ENCODE measurements around the gene CADM2.
"Not testable (repeated sequence)": the region's sequence is repeated elsewhere in the genome, so short reads cannot be mapped to it uniquely, and the experiment has no call there.

Gene CADM2

GRCh38 chr3:84958495-84959469, at the start of gene CADM2:
Gene CADM2, plus strand, starts transcription at chr3:84958989.
- peak; percentile 6 to 8 for DNase-seq (ENCODE audit: extremely low read depth in 1 of 2, low read depth in 1 of 2)

- DNase-seq (ENCODE audit: extremely low read depth in 1 of 2, low read depth in 1 of 2) = not testable (repeated sequence)
Observed at GRCh38 chr3:84918592-84918991, 40.2 kb upstream of the CADM2 start.

DNA sequence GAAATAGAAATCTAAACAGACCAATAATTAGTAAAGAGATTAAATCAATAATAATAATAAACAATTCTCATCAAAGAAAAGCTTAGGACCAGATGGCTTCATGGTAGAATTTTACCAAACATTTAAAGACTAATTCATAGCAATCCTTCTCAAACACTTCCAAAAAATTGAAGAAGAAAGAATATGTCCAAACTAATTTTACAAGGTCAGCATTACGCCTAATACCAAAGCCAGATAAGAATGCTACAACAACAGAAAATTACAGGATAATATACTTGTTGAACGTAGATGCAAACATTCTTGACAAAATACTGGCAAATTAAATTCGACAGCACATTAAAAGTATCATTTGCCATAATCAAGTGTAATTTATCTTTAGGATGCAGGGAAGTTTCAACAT, 36.1 kb upstream of the CADM2 start:
- no peak for DNase-seq (ENCODE audit: extremely low read depth in 1 of 2, low read depth in 1 of 2)

- DNase-seq (ENCODE audit: extremely low read depth in 1 of 2, low read depth in 1 of 2) = no peak
Observed at GRCh38 chr3:84925571-84925970, 33.2 kb upstream of the CADM2 start.

DNA sequence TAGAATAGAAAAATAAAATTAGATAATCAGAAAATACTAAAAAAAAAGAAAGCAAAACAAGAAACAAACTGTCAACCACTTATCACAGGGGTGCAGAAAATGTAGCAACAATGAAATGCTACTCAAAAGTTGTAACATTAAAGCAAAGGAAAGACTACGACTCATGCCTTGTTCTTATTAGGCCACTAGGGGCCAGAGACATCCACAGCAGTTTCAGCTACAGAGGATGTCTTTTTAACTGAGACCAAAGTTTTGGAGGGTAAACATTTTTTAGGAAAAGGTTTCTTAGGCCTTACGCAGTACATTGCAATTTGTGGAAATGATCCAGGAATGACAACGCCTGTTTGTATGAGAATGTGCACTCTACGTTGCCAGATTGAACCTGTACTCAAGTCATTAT, 15.4 kb upstream of the CADM2 start:
- DNase-seq (ENCODE audit: extremely low read depth in 1 of 2, low read depth in 1 of 2) = no peak

DNA sequence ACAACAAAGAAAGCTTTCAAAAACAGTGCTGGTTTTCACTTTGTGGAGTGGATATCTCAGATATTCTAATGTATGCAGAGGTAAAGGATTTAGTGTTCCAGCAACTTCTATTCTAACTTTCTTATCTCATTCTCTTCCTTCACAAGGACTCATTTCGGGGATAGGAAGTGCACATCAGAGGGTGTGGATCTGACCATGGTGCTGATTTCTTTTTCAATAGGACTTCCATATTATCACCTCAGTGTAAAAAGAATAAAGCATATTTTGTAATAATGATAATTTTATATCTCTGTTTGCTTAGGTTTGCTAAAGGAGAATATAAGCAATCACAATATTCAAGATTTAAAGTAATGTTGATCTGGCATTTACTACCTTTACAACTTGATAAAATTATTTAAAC, 12.5 kb upstream of the CADM2 start:
- no peak for DNase-seq (ENCODE audit: extremely low read depth in 1 of 2, low read depth in 1 of 2)

DNA sequence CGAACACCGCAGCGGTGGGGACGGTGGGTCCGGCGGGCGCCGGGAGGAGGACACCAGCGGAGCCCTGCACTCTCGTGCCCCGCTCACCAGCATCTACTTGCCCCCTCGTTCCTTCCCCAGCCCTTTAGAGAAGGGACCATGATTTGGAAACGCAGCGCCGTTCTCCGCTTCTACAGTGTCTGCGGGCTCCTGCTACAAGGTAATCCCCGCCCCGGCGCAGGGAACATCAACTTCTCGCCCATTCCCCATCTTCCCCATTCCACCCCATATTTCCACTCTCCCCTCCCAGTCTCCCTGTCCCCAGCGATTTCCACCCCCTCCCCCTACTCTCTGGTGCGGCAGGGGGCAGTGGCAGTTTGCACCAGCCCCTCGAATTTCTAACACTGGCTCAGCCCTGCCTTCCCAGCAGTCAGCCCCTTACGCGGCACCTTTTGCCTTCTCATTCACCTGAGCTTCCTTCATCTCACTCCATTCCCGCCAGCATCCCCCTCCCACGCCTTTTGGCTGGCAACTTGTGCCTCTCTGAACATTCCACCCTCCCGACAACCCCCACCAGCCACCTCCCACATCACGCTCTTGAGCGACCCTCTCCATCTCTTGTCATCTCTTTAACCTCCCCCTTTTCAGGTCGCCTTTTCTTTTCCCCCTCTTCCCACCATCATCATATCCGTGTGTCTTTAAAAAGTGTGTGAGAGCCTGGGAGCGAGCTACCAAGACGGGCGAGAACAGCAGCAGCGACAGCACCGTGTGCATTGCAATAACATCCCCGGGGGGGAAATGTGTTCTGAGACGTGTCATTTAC, 882 bp downstream of the CADM2 start:
- no peak for DNase-seq (ENCODE audit: extremely low read depth in 1 of 2, low read depth in 1 of 2)

DNA sequence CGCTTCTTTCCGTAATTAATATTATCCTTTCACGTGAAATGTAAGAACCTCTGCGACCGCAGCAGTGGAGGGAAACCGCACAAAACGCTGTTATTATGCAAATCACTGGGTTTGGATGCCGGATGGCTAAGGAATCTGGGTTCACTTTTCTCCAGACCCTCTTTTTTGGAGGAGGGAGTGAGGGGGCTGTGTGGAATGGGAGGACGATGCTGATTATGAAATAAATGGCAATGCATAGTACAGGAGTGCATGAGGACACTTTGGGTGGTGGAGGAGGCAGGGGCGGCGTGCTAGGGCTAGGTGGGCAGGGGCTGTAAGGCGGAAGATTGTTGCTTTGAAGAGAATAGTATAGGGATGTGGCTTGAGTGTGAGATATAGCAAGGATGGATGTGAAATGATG, 1.8 kb downstream of the CADM2 start:
- no peak for DNase-seq (ENCODE audit: extremely low read depth in 1 of 2, low read depth in 1 of 2)

DNA sequence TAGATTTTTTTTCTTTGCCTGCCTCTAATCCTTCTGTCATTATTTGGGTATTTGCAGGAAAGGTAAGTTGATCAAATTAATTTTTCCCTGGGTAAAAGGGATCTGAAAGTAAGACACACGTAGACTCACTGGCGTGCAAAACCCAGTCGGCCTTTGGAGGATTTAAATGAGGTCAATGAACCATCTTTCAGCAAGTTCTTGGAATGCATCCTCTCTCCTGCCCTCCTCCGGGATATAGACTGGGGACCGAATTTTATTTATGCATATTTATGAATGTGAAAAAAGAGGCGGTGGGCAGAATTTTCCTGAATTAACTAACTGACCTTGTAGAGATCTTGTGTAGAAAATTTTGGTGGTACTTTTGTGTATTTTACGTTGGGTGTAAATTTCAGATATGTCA, 2.2 kb downstream of the CADM2 start:
- DNase-seq (ENCODE audit: extremely low read depth in 1 of 2, low read depth in 1 of 2) = no peak

DNA sequence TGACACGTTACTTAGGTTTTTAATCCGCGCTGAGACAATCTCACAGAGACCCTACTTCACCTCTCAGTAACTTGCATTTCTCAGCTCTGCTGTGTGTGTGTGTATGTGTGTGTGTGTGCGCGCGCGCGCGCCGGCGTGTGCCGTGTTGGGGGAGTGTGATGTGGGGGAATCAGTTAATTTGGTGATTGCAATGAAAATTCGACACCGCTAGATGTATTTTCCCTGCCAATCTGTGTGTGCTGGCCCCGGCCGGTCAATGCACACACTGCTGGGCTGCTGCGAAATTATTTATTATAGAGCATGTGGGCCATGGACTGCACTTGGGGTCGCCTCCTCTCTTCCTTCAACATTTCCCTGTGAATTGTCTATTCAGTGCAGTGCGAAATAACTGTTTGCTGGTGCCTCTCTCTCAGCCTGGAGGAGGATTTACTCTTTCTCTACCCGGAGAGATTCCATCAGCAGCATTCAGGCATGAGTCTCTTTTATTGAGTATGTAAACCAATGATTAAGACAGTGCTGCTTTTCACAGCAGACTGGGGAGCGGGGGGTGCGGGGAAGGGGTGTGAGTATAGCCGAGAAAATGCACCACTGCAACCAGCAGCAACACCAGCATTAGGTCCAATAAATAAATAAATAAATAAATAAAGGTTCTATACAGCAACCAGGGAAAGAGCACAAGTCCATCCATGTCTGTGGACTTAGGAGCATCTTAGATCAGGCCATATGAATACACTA, 2.9 kb downstream of the CADM2 start:
- DNase-seq (ENCODE audit: extremely low read depth in 1 of 2, low read depth in 1 of 2) = no peak

DNA sequence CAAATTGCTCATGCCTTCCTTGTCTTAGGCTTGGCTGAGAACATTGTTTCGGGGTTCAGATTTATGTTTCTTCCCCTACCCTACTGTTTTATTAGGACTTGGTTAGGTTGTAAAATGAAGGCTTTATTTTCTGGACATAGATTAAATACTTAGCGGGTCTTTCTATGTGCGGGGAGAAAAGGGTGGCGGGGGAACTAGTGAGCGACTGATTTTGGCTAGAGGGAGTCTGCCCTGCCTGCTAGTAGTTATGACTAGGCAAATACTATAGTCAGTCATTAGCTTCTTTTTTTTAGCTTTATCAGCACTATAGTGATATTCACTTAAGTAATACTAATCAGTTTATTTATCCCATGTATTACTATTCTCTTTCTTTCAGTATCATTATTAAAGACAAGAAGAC, 3.6 kb downstream of the CADM2 start:
- DNase-seq (ENCODE audit: extremely low read depth in 1 of 2, low read depth in 1 of 2) = no peak

GRCh38 chr3:84963137-84963536, 4.3 kb downstream of the CADM2 start:
- no peak for DNase-seq (ENCODE audit: extremely low read depth in 1 of 2, low read depth in 1 of 2)

GRCh38 chr3:84965141-84965540, 6.4 kb downstream of the CADM2 start:
- no peak for DNase-seq (ENCODE audit: extremely low read depth in 1 of 2, low read depth in 1 of 2)

DNA sequence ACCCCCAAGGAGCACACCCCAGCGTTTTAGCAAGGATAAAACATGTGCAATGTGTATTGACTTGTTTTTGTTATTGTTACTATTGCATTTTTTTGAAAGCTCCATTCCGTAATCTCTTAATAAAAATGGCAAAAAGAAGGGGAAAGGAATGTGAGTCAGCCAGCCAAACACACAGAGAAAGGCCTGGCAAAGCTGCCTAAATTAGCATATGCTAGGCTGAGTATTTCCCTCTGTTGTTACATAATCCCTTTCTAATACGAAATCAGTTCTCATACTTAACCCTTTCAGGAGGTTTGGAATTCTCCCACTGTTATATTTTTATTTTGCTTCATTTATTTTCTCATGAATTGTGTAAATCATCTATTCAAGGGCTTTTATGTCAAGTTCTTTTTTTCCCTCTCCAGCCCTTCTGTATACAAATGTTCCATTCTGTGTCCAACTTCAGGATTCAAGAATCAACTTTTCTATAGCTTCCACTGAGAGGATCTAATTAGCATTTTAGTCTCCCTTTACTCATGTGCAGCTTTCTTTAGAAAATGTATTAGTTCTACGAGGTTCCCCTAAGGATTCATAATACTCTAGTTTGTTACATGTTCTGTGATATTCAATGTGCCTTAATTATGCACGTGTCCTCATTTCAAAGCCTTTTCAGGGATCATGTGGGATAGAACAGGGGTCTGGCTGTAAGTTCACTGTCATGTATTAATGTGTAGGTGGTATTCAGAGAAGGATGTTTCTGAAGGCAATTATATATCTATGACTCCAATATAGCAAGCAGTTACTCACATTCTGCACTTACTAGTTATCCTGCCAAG, 9.2 kb downstream of the CADM2 start:
- no peak for DNase-seq (ENCODE audit: extremely low read depth in 1 of 2, low read depth in 1 of 2)

- DNase-seq (ENCODE audit: extremely low read depth in 1 of 2, low read depth in 1 of 2) = no peak
Observed at GRCh38 chr3:84968701-84969235, 10.0 kb downstream of the CADM2 start.

DNA sequence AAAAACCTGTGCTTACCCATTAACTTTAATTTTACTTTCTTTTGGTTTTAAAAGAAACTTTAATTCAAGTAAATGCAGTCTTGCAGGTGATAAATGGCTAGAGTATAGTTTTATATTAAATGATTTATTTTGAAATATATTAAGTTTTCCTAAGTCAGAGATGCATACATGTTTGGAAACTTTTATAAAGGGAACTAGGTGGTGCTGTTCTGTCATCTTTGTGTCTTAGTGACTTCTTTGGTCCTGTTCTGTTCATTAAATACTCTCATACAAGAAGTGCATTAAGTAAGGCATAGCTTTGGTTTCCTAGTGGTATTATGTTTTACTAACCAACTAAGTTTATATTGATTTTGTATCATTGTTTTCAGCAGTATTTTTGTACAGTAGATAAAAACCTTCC, 15.6 kb downstream of the CADM2 start:
- DNase-seq (ENCODE audit: extremely low read depth in 1 of 2, low read depth in 1 of 2) = no peak

DNA sequence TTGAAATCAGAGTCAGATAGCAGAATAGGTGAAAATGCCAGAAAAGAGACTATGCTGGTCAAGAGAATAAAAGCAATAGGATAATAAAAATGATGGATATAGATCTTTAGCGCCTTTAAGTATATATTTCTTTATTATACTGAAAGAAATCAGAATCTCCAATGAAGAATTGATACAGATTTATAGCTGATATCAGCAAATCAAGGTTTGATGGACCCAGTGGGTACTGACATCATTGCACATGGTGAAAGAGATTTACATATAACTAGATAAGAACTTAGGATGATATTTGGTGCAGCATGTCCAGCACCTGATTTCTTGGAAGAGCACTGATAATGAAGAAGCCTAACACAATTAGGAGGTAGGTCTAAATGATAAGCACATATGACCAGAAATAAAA, 18.2 kb downstream of the CADM2 start:
- DNase-seq (ENCODE audit: extremely low read depth in 1 of 2, low read depth in 1 of 2) = no peak

DNA sequence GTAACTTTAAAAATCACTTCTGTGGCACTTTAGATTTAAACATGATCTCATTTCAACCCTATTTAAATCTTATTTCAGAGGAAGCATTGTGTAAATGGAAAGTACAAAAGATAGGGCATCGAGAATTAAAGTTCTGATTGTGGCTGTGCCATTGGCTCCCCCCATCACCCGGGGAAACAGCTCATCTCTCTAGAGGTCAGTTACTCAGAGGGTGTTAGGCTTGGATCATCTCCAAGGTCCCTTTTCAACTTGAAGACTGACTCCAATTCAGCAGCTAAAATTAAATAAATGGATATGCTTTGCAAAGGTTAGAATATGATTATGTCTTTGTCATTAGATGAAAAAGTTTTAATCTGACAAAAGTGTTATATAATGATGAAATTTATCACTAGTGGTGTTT, 20.1 kb downstream of the CADM2 start:
- DNase-seq (ENCODE audit: extremely low read depth in 1 of 2, low read depth in 1 of 2) = no peak

GRCh38 chr3:84980011-84980410, 21.2 kb downstream of the CADM2 start:
- DNase-seq (ENCODE audit: extremely low read depth in 1 of 2, low read depth in 1 of 2) = no peak

DNA sequence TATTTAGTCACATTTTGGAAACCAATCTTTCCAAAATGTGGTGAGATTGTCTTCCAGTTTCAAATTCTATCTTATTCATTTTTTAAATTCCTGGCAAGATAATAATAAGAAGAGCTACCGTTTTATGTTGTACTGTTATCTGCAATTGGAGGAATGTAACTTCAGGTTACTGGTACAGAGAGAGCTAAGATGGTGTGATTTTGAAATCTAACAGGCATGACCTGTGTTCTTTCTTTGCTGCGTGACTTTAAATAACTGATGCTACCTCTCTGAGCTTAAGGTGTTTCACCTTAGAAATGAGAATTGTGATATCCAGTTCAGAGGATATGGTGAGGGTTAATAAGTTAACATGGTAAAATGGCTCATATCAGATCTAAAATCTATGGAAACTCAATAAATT, 21.7 kb downstream of the CADM2 start:
- DNase-seq (ENCODE audit: extremely low read depth in 1 of 2, low read depth in 1 of 2) = no peak

Measured in activated CD8-positive, alpha-beta memory T cell treated with anti-CD3 and anti-CD28 coated beads for 1 hour (primary cell).